ENCODE results near the gene COA3. TPM values are rescaled to one million over a fixed set of nuclear protein-coding genes. Genes with fewer than 3 reads are reported as not detected.

The COA3 gene
- total and polyA plus RNA-seq, 2 experiments from 2014 or later, result 81.2 to 138 TPM

GRCh38 chr17:42792545-42792944 is 6.0 kb downstream of the COA3 start:
- Histone ChIP-seq H3K9me2 (ENCODE audit: insufficient read depth) (no peaks in the 10 kb centered on the region), H2AFZ (no peak overlapping the region), H3K27me3 (ENCODE audit: insufficient read depth) (no peaks in the 10 kb centered on the region), H3F3A (replicated peaks; ENCODE audit: low read depth) (no peaks in the 10 kb centered on the region), H3K79me2 (replicated peaks; ENCODE audit: insufficient read depth) (peaks cover under 1% of the 10 kb centered on the region), H3K27ac (ENCODE audit: low read depth) (no peak overlapping the region), H3K4me1 (ENCODE audit: insufficient read depth) (peaks cover 1% of the 10 kb centered on the region; the same call in 1 of the 2 replicates), H3K4me2 (no peak overlapping the region), H4K20me1 (replicated peaks; ENCODE audit: insufficient read depth) (no peaks in the 10 kb centered on the region), H3K4me3 (no peak overlapping the region), H3K36me3 (ENCODE audit: insufficient read depth) (no peaks in the 10 kb centered on the region)
- TF ChIP-seq CTCF (conservative IDR thresholded peaks at IDR 0.05; ENCODE audit: low read depth in 2 of 2) (no peak), NANOG (IDR thresholded peaks at IDR 0.05; ENCODE audit: borderline replicate concordance) (no peak), EZH2phosphoT487 (IDR thresholded peaks at IDR 0.05; ENCODE audit: unreplicated experiment) (no peak), ZNF462 (CRISPR knock-in tag; IDR thresholded peaks at IDR 0.05) (no peak), EZH2 (IDR thresholded peaks at IDR 0.05; ENCODE audit: low read depth, unreplicated experiment) (no peak), REST (IDR thresholded peaks at IDR 0.05; ENCODE audit: unreplicated experiment) (no peak), ETS1 (IDR thresholded peaks at IDR 0.05) (no peak), STAT1 (IDR thresholded peaks at IDR 0.05; ENCODE audit: unreplicated experiment) (no peak), ZNF331 (CRISPR knock-in tag; IDR thresholded peaks at IDR 0.05; ENCODE audit: low read depth) (no peak), POLR2AphosphoS5 (IDR thresholded peaks at IDR 0.05; ENCODE audit: low read depth) (no peak), JUNB (IDR thresholded peaks at IDR 0.05; ENCODE audit: unreplicated experiment) (no peak), CREB1 (CRISPR knock-in tag; IDR thresholded peaks at IDR 0.05; ENCODE audit: low read depth) (no peak), ZNF114 (CRISPR knock-in tag; IDR thresholded peaks at IDR 0.05) (no peak)
- DNase-seq (ENCODE audit: low spot score), result no peak
- peaks cover 8% of the 10 kb centered on the region for H3K27me3 Mint-ChIP-seq (ENCODE audit: insufficient read depth, low read depth, poor library complexity)
- peaks cover 7% of the 10 kb centered on the region for H3K36me3 Mint-ChIP-seq (ENCODE audit: low read depth)
- H3K4me1 Mint-ChIP-seq, result peaks cover 1% of the 10 kb centered on the region; the same call in 1 of the 3 replicates
- H3K4me3 Mint-ChIP-seq, result no peak overlapping the region
- no peaks in the 10 kb centered on the region for H3K9me3 Mint-ChIP-seq
- no peak for ATAC-seq
- H3K27ac Mint-ChIP-seq, result no peak overlapping the region

Data from GM23338 (cell line).